Measurements from ENCODE around the gene SPATS2L.

The SPATS2L gene

GRCh38 chr2:200455958-200456421, 149.5 kb downstream of the SPATS2L start:
- no peak overlapping the region for H3K4ac ChIP-seq (ENCODE audit: low read depth, low read length)
- H2AK5ac ChIP-seq (ENCODE audit: low read length): no peak overlapping the region
- H2BK15ac ChIP-seq (replicated peaks; ENCODE audit: low read depth): no peak overlapping the region
- H4K8ac ChIP-seq (ENCODE audit: low read depth, low read length): no peak overlapping the region
- H3K4me2 ChIP-seq (ENCODE audit: low read length): no peak overlapping the region
- no peak overlapping the region for H3K4me3 ChIP-seq (ENCODE audit: low read length)
- H3K79me1 ChIP-seq (ENCODE audit: low read length): peaks cover 6% of the 10 kb centered on the region
- H3K27ac ChIP-seq (ENCODE audit: low read depth, low read length): no peak overlapping the region
- no peaks in the 10 kb centered on the region for H3K27me3 ChIP-seq (ENCODE audit: insufficient read depth, low read length, poor library complexity)
- no peaks in the 10 kb centered on the region for H3K79me2 ChIP-seq (ENCODE audit: control insufficient read depth, insufficient read depth, low read length)
- peaks cover 10% of the 10 kb centered on the region for H3K4me1 ChIP-seq (ENCODE audit: control insufficient read depth, low read depth, low read length)
- DNase-seq: no peak
- no peak overlapping the region for H2BK5ac ChIP-seq (ENCODE audit: low read length)
- no peak overlapping the region for H2BK120ac ChIP-seq (ENCODE audit: low read depth, low read length)
- no peak overlapping the region for H3K56ac ChIP-seq (ENCODE audit: low read length)
- H3K23ac ChIP-seq (ENCODE audit: low read length): no peak overlapping the region
- H4K5ac ChIP-seq (ENCODE audit: low read length): no peak overlapping the region
- H3K18ac ChIP-seq (ENCODE audit: low read length): no peak overlapping the region
- no CpG with 5 or more reads among the region's 4 CpGs for WGBS (ENCODE audit: extremely low coverage, insufficient coverage, low lambda C conversion rate)
- peaks cover 8% of the 10 kb centered on the region for H3K36me3 ChIP-seq (ENCODE audit: control insufficient read depth, insufficient read depth, low read length)
- no peak overlapping the region for H3K9ac ChIP-seq (ENCODE audit: low read length)

- H2AK5ac ChIP-seq (ENCODE audit: low read length): no peak overlapping the region
- H3K4ac ChIP-seq (ENCODE audit: low read depth, low read length): no peak overlapping the region
- no peak overlapping the region for H3K4me2 ChIP-seq (ENCODE audit: low read length)
- H3K27me3 ChIP-seq (ENCODE audit: insufficient read depth, low read length, poor library complexity): no peaks in the 10 kb centered on the region
- H4K8ac ChIP-seq (ENCODE audit: low read depth, low read length): no peak overlapping the region
- peaks cover 10% of the 10 kb centered on the region for H3K4me1 ChIP-seq (ENCODE audit: control insufficient read depth, low read depth, low read length)
- peaks cover 6% of the 10 kb centered on the region for H3K79me1 ChIP-seq (ENCODE audit: low read length)
- H2BK5ac ChIP-seq (ENCODE audit: low read length): no peak overlapping the region
- no peak for DNase-seq
- H2BK15ac ChIP-seq (replicated peaks; ENCODE audit: low read depth): no peak overlapping the region
- no peak overlapping the region for H3K4me3 ChIP-seq (ENCODE audit: low read length)
- no peak overlapping the region for H2BK120ac ChIP-seq (ENCODE audit: low read depth, low read length)
- H3K9ac ChIP-seq (ENCODE audit: low read length): no peak overlapping the region
- no CpG with 5 or more reads among the region's 2 CpGs for WGBS (ENCODE audit: extremely low coverage, insufficient coverage, low lambda C conversion rate)
- H3K23ac ChIP-seq (ENCODE audit: low read length): no peak overlapping the region
- no peak overlapping the region for H4K5ac ChIP-seq (ENCODE audit: low read length)
- no peaks in the 10 kb centered on the region for H3K79me2 ChIP-seq (ENCODE audit: control insufficient read depth, insufficient read depth, low read length)
- H3K18ac ChIP-seq (ENCODE audit: low read length): no peak overlapping the region
- peaks cover 8% of the 10 kb centered on the region for H3K36me3 ChIP-seq (ENCODE audit: control insufficient read depth, insufficient read depth, low read length)
- H3K27ac ChIP-seq (ENCODE audit: low read depth, low read length): no peak overlapping the region
- no peak overlapping the region for H3K56ac ChIP-seq (ENCODE audit: low read length)
Observed at GRCh38 chr2:200456567-200456966, 150.1 kb downstream of the SPATS2L start.

- Histone ChIP-seq H2AK5ac (ENCODE audit: low read length) (no peak overlapping the region), H3K4me1 (ENCODE audit: control insufficient read depth, low read depth, low read length) (no peaks in the 10 kb centered on the region), H2BK120ac (ENCODE audit: low read depth, low read length) (no peak overlapping the region), H3K4me3 (ENCODE audit: low read length) (no peak overlapping the region), H3K23ac (ENCODE audit: low read length) (no peak overlapping the region), H3K79me1 (ENCODE audit: low read length) (peaks cover 2% of the 10 kb centered on the region), H2BK5ac (ENCODE audit: low read length) (no peak overlapping the region), H3K27ac (ENCODE audit: low read depth, low read length) (no peak overlapping the region), H3K27me3 (ENCODE audit: insufficient read depth, low read length, poor library complexity) (no peaks in the 10 kb centered on the region), H3K56ac (ENCODE audit: low read length) (no peak overlapping the region), H3K4me2 (ENCODE audit: low read length) (no peak overlapping the region), H3K79me2 (ENCODE audit: control insufficient read depth, insufficient read depth, low read length) (no peaks in the 10 kb centered on the region), H4K5ac (ENCODE audit: low read length) (no peak overlapping the region), H3K18ac (ENCODE audit: low read length) (no peak overlapping the region), H3K4ac (ENCODE audit: low read depth, low read length) (no peak overlapping the region), H2BK15ac (replicated peaks; ENCODE audit: low read depth) (no peak overlapping the region), H3K36me3 (ENCODE audit: control insufficient read depth, insufficient read depth, low read length) (peaks cover 10% of the 10 kb centered on the region), H3K9ac (ENCODE audit: low read length) (no peak overlapping the region), H4K8ac (ENCODE audit: low read depth, low read length) (no peak overlapping the region)
- no peak for DNase-seq
- WGBS (ENCODE audit: extremely low coverage, insufficient coverage, low lambda C conversion rate): no CpG with 5 or more reads among the region's 3 CpGs
Observed at GRCh38 chr2:200459101-200459500, 152.6 kb downstream of the SPATS2L start.

- WGBS (ENCODE audit: extremely low coverage, insufficient coverage, low lambda C conversion rate): no CpG with 5 or more reads among the region's 2 CpGs
- H3K36me3 ChIP-seq (ENCODE audit: control insufficient read depth, insufficient read depth, low read length): peaks cover 5% of the 10 kb centered on the region
- no peak overlapping the region for H3K23ac ChIP-seq (ENCODE audit: low read length)
Observed at GRCh38 chr2:200461846-200462710, 155.6 kb downstream of the SPATS2L start.

GRCh38 chr2:200463452-200463851, 157.0 kb downstream of the SPATS2L start:
- Histone ChIP-seq H4K5ac (ENCODE audit: low read length) (no peak overlapping the region), H2BK15ac (replicated peaks; ENCODE audit: low read depth) (no peak overlapping the region), H3K36me3 (ENCODE audit: control insufficient read depth, insufficient read depth, low read length) (peaks cover 7% of the 10 kb centered on the region), H3K4me2 (ENCODE audit: low read length) (no peak overlapping the region), H3K23ac (ENCODE audit: low read length) (no peak overlapping the region), H3K4me3 (ENCODE audit: low read length) (no peak overlapping the region), H3K18ac (ENCODE audit: low read length) (no peak overlapping the region), H3K27me3 (ENCODE audit: insufficient read depth, low read length, poor library complexity) (no peaks in the 10 kb centered on the region), H3K4me1 (ENCODE audit: control insufficient read depth, low read depth, low read length) (no peaks in the 10 kb centered on the region), H2BK5ac (ENCODE audit: low read length) (no peak overlapping the region), H4K8ac (ENCODE audit: low read depth, low read length) (no peak overlapping the region), H2AK5ac (ENCODE audit: low read length) (no peak overlapping the region), H3K56ac (ENCODE audit: low read length) (no peak overlapping the region), H3K79me2 (ENCODE audit: control insufficient read depth, insufficient read depth, low read length) (no peaks in the 10 kb centered on the region), H3K9ac (ENCODE audit: low read length) (no peak overlapping the region), H2BK120ac (ENCODE audit: low read depth, low read length) (no peak overlapping the region), H3K27ac (ENCODE audit: low read depth, low read length) (no peak overlapping the region), H3K79me1 (ENCODE audit: low read length) (no peaks in the 10 kb centered on the region), H3K4ac (ENCODE audit: low read depth, low read length) (no peak overlapping the region)
- WGBS (ENCODE audit: extremely low coverage, insufficient coverage, low lambda C conversion rate): no CpG with 5 or more reads among the region's 2 CpGs
- no peak for DNase-seq

More at GRCh38 chr2:200461846-200462710, 155.6 kb downstream of the SPATS2L start:
- Histone ChIP-seq H3K79me2 (ENCODE audit: control insufficient read depth, insufficient read depth, low read length) (no peaks in the 10 kb centered on the region), H3K27me3 (ENCODE audit: insufficient read depth, low read length, poor library complexity) (no peaks in the 10 kb centered on the region), H3K4me1 (ENCODE audit: control insufficient read depth, low read depth, low read length) (no peaks in the 10 kb centered on the region), H2BK15ac (replicated peaks; ENCODE audit: low read depth) (no peak overlapping the region), H2BK5ac (ENCODE audit: low read length) (no peak overlapping the region), H4K8ac (ENCODE audit: low read depth, low read length) (no peak overlapping the region), H3K4me3 (ENCODE audit: low read length) (no peak overlapping the region), H3K4me2 (ENCODE audit: low read length) (no peak overlapping the region), H3K27ac (ENCODE audit: low read depth, low read length) (no peak overlapping the region), H4K5ac (ENCODE audit: low read length) (no peak overlapping the region), H3K79me1 (ENCODE audit: low read length) (no peaks in the 10 kb centered on the region), H3K9ac (ENCODE audit: low read length) (no peak overlapping the region), H2AK5ac (ENCODE audit: low read length) (no peak overlapping the region), H3K56ac (ENCODE audit: low read length) (no peak overlapping the region), H3K18ac (ENCODE audit: low read length) (no peak overlapping the region), H2BK120ac (ENCODE audit: low read depth, low read length) (no peak overlapping the region), H3K4ac (ENCODE audit: low read depth, low read length) (no peak overlapping the region)
- DNase-seq: no peak

Measured in mesendoderm (in vitro differentiated cells).